GM19238 (cell line): ENCODE measurements around the gene C1orf105.

Experiments used
- DNase-seq: peaks from one replicate; pipeline ENCODE4 v3.0.0; 2011; ENCODE audit warnings: low spot score; ENCODE audit not compliant: insufficient read length

The C1orf105 gene

DNA sequence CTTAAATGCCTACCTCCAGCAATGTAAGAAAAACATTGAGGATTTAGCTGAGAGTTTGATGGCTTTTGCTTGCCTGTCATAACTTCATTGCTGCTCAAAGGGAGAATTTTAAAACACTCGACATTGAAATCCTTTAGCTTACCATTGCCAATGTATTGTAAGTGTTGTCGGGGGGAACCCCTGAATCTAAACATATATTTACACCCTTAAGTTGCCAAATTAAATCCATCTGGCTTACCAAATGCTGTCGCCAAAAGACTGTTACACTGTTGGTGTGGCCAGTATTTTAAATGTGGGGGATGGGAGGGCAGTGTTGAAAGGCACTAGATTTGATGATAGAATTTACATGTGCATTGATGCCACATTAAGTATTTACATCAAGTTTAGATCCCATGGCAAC lies 24.9 kb upstream of the C1orf105 start:
- no peak for DNase-seq

DNA sequence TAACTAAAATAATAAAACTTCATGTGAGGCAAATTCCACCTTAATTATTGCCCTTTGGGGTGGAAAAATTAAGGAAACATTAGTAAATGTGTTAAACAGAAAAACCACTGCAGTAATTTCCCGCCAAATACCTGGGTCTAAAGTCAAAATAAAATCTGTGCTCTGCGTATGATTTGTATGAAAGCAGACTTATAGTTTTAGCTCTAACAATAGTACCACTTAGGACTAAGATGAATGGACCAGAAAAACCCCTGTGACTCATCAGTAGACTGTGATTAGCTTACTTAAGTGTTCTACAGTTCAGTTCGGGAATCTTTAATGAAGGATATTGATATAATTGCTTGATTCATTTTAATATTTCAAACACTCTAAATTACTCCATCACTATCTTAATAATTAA lies 23.3 kb upstream of the C1orf105 start:
- DNase-seq, result no peak

DNA sequence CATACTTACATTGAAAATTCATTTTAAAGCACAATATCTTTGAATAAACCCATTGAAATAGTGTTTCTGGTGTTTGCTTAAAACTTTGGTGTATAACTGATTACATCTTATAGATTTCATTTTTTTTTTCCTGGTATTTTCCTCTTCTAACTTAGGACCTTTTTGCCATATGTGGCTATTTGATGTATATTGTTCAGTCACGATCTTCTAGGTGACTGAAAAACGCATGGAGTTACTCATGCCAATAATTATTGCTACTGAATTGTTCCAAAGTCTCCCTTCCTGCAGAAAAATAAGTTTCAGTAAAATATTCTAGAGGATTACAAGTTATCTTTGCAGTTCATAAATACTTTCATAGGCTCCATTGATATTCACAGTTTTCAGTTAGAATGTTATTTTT lies 22.9 kb upstream of the C1orf105 start:
- no peak for DNase-seq

DNA sequence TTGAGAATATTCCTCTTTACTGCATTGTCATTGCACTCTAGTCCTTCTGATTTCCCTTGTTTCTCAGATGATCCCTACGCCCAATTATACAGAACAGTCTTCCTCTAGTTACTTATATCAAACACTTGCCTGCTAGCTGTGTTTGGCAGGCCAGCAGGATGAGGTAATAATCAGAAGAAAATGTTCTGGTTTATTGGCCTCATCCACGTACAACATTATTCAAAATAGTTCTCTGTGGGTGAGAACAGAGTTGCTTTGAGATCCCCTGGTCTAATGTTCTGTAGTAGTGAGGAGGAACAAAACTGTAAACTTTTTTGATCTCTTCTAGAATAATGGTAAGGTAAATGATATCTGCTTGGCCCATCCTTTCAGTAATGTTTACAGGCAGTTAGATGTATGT lies 22.3 kb upstream of the C1orf105 start:
- DNase-seq, result no peak

DNA sequence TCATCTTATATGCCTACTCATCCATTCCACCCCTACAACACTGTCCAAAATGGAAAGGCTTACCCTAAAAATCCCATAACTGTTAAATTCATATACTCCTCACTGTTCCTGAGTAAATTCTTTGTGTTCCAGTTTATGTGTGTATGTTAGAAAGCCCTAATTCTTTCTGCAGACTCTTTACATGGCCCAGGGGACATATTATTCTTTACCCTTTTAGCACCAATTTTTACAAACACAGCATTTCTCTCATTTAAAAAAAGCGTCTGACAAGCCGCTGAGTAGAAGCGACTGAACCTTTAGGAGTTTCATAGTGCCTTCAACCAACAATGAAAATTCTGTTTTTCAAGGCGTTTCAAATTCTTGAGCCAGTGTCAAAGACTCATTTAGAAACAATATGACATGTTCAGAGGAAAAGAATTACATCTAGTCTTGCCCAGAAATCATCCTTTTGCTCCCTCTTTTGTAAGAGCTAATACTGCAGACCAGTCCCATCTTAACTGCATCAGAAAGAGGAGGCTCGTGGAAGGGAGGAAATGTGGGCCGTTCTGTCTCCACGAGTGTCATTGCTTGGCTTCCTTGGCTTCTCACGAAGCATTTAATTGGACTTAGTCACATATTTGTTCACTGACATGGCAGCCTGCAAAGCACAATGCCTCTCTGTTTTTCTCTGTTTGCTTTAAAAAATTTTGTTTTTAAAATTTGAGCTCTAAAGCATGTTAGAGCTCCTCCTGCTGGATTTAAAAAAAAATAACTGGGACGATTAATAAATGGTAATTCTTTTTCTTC lies 21.3 kb upstream of the C1orf105 start:
- no peak for DNase-seq

DNA sequence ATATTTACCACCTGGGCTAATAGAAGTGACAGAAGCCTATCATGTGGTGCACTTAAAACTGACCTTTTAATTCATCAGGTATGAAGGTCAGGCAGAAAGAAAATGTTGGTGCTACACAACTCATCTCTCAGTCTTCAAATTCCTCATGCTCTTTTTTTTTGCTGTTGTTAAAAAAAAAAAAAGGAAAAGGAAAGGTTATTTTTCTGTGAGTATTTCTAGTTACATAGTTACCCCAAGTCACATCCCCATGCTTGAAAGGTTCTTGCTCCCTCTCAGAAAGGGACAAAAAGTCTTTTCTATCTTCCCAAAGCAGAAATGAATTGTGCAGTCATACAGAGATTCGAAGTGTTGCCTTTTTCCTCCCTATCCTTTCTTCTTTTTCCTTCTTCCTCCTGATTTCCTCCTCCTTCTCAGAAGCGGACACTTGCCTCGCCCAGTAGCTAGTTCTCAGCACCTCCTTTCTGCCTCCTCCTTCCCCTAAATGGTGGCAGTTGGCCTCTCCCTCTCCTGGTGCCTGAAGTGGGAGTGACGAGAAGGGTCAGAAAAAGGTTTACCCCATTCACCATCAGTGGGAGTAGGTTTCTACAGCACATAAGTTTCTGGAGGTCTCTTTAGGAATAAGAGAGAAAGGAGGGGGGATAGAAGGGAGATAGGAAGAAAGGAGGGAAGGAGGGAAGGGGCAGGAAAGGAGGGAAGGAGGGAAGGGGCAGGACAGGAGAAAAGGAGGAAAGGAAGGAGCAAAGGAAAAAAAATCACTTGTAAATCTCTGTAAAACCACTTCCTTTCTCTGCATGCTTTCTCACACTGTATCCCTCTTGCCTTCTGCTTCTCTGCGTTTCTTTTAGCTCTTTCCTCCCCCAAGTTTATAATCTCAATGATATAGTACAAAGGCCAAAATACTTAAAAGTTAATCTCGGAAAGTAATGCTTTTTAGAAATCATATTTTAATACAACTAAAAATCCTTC lies 20.4 kb upstream of the C1orf105 start:
- no peak for DNase-seq

DNA sequence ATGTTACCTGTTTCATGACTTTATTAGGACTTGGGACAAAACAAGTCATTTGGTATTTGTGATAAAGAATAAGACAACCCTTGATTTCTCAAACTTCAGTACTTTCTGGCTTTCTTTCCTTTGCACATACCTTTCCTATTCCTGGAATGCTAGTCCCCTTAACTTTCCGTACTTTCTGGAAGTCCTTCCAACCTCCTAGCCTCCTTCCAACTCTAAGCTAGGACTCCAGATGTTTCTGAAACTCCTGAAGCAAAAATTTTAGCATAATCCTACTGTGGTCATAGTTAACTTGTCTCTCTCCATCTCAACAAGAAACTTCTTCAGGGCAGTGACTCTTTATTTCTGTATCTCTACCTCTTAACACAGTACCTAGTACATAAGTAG lies 19.8 kb upstream of the C1orf105 start:
- DNase-seq, result no peak

DNA sequence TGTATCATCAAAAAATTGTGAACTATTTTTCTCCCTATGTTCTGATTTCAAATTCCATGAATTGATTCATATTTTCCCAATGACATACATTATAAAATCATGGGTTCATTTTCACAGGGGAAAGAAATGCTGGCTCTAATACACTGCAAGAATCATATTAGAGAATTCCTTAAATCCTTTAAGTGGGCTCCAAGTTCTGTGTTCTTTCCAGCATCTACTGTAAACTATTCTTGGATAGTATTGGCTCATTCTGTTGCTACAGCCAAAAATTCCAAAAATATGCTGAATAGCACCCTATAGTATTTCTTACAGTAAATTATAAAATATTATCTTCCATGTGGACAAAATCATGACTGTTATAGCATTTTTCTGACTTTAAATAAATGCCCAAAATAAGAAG lies 19.0 kb upstream of the C1orf105 start:
- DNase-seq, result no peak

DNA sequence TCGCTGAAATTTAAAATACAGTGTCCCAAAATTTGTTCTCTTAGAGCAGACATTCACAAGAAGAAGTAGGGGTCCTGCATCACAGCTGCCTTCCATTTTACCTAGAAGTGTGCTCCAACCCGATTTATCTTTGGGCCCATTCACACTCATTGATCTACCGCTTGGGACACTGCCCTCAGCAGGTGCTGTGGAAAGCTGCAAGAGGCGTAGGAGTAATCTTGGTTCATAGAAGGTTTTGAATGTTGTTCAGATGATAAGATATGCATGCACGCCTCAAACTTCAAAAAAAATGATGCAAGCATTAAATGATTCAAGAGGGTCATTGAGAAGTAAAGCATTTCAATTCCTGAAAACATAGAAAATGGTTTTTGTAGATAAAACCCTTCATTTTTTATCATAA lies 18.6 kb upstream of the C1orf105 start:
- DNase-seq, result no peak

DNA sequence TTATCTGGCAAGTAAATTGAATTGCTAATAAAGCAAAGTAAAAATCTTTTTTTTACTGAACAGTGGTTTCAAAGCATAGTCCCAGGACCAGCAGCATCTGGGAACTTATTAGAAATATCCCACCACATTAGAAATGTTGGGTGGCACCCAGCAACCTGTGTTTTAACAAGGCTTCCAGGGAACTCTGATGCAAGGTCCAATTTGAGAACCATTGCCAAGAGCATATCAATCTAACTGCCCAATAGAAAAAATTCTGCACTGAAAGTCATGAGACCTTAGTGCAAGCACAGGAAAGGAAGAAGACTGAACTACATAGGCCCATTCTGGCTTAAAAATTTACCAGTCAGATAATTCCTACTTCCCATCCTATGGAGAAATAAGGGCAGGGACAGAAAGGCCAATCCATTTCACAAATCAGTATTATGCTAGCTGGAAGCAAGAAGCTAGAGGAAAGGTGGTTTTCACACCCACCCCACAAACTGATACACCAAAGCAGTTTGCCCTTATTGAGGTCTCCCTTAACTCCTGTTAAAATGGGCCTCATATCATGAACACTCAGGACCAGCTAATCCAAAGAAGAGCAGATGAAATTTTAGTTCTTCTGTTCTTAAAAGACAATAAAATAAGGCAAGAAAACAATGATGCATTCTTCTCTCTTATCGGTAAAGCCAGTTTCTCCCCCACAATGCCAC lies 17.5 kb upstream of the C1orf105 start:
- DNase-seq, result no peak

DNA sequence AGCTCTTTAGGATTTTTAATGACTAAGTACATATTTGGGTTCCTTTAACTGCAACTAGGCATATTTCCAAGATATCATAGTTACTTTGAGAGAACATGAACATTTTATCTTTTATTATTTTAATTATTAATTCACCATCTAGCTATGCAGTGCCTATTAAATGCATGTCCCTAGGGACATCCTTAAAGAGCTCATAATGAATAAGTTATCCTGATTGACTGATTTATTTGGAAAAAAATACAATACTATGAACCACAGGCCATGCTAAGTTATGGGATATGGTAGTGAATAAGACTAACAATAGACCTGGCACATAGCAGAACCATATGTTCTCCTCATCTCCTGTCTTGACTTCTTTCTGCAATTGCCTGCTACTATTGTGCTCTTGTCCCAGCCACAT lies 16.4 kb upstream of the C1orf105 start:
- no peak for DNase-seq

DNA sequence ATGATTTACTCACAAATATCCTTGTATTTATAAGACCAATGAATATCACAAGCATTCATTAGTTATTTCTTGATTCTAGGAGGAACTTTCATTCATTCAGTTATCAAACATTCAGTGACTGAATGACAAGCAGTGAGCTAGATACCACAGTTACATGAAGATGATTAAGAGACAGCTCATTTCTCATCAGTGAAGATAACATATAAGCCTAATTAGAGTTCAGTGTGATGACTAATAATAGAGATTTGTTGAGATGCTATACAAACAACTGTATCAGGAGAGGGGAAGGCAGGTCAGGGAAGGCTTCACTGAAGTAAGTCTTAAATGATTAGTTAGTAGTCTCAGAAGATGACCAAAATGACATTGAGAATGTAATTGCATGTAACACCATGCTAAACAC lies 14.6 kb upstream of the C1orf105 start:
- DNase-seq, result no peak

DNA sequence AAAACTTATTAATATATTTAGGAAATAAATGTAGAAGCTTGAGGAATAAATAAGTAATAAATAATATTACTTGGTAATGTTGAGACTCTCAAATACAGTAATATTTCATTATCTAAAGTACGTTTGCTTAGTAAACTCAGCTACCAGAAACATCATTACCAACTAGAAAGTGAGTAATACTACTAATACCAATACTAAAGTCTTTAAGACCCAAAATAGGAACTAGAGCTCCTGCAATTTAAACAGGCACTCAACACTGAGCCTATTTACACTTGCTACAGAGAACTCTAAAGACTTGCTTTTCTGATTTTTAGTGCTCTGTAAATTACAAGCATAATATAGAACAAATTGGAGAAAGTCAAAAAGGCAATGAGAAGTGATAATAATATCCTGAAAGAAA lies 13.5 kb upstream of the C1orf105 start:
- no peak for DNase-seq

DNA sequence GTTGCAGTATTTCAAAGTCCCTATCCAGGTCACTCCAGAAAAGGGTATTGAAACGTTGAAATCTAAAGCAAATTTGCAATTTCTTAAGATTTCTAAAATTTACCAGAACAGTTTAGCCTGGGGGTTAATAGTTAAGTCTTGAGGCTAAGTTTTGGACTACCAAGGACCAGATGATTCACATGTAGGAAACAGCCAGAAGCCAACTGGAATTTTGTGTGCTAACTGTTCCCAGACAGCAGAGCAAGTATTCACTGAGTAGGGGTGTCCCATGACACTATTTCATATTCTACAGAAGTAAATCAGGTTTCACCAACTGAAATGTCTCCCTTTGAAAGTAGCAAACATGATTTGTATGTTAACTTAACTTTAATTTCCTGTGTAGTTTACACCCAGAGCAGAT lies 11.5 kb upstream of the C1orf105 start:
- DNase-seq, result no peak

DNA sequence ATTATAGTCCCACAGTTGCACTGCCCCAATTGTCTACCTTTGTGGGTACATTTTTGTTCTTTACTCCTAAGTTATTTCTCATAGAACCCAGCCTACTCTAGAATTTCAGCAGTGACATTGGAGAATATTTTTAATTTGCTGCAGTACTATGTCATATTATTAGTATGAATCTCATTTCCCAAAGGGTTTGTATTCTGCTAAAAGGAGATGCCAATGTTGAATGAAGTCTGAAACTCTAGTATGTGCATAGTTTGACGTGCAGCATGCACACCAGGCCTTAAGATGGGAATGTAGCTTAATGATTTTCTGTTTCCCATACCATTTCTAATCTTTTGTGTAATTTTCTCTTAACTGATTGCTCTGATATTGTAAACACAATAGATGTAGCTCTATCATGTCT lies 10.5 kb upstream of the C1orf105 start:
- DNase-seq, result no peak

DNA sequence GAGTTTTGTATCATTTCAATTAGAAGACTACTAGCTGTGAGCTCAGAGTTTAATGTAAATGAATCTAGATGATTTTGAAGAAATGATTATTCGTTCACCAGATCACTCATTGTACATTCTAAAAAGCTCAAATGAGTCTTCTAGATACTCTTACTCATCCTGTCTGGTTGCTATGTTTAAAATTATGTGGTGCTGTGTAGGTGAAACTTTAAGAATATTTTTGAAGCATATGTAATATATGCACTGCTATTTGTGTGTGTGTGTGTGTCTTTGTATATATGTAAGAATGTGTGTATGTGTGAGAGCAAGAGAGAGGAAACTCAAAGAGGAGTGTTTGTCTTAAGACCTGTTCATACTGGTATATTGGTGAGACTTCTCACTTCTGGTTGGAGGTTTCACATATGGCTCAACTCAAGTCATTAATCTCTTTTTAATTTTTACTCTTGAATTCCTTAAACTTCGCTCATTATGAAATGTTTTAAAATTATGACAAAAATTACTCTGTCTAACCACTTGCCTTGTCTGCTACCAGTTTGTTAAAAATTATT lies 8.6 kb upstream of the C1orf105 start:
- DNase-seq, result no peak

DNA sequence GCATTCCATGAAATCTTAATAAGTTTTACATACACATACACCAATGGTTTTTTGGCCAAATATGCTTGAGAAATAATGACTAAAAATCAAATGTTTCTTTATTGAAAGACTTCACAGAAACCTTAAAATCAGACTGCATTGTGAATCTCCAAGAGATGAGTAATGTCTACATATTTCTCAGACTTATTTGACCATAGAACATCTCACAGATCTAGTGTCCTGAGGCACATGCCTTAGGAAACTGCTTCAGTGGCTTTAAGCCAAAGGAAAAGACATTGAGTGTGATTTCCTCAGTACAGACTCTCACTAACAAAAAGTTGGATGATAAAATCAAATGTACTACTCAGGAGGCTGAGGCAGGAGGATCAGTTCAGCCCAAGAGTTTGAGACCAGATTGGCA lies 6.2 kb upstream of the C1orf105 start:
- DNase-seq, result no peak

DNA sequence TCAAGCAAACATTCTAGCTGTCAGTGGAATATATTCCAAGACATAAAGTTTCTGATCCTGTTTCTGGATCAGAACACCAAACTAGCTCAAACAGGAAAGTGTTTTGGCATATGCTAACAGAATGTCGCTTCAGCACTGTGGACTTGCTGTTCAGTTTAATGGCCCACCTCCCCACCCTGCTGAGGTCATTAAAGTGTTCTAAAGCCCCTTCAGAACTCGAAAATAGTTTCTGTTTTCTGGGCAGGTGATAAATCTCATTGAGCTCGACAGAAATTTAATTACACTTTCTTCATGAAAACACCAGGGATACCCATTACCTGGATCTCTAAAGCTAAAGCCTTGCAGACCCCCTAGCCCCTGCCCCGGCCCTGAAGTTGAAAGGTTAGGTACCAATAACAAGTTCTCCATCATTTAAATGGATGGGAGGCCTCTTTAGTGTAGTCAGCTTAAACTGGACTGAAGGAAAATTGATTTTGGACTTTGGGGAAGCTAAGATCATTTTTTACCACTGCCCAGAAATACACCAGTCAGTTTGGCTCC lies 3.9 kb upstream of the C1orf105 start:
- no peak for DNase-seq

DNA sequence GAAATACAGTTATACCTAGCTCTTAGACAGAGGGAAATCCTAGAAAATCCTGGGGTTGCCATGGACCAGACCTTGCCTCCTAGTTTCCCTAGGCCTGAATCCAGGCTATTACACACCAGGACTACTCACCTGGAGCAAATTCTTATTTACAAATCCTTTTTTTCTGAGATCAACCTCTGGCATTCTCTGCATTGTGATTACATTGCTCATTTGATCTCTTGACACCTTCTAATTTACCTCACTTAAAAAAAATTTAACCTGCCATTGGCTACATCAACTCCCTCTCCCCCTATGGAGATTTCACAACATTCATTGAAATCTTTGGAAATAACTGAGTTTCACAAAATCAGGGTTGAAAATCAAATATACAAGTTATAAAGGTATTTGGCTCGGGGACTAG lies 2.9 kb upstream of the C1orf105 start:
- DNase-seq, result no peak

DNA sequence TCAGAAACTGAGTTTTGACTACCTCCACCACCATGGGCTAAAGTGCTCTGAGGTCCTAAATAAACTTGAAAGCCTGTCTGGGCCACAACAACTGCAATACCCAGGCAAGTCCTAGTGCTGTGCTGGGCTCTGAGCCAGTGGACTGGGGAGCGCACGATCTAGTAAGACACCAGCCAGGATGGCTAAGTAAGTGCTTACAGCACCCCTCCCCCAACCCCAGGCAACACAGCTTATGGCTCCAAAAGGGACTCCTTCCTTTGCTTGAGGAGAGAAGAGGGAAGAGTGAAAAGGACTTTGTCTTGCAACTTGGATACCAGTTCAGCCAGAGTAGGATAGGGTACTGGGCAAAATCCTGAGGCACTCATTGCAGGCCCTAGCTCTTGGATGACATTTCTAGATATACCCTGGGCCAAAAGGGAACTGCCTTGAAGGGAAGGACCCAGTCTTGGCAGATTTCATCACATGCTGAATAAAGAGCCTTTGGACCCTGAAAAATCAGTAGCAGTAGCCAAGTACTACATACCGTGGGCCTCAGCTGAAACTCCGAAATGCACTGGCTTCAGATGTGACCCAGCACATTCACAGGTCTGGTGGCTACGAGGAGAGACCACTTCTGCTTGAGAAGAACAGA lies 1.6 kb downstream of the C1orf105 start:
- DNase-seq, result no peak

DNA sequence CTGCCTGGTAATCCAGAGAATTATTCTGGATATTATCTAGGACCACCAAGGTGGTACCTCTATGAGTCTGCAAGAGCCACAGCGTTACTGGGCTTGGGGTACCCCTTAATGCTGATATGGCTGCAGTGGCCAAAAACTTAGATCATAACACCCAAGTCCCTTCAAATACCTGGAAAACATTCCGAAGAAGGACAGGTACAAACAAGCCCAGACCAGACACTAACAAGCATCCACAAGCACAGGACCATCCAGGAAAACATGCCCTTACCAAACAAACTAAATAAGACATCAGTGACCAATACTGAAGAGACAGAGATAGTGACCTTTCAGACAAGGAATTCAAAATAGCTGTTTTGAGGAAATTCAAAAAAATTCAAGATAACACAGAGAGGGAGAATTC lies 2.9 kb downstream of the C1orf105 start:
- DNase-seq, result no peak
